ENCODE measurements around the gene CDC14A. TPM values are rescaled to one million over a fixed set of nuclear protein-coding genes. Genes with fewer than 3 reads are reported as not detected.

CDC14A gene
- 8.3 TPM for total RNA-seq

GRCh38 chr1:100352267-100353070 lies at the start of gene CDC14A:
Gene CDC14A, plus strand, starts transcription at chr1:100352506. Its CDS starts 449 bp downstream, at chr1:100352955.

Other genes starting within 250 kb of the CDC14A start
- gene SASS6, start 219.6 kb upstream of the CDC14A start, total RNA-seq: 4.8 TPM
- gene TRMT13, start 219.3 kb upstream of the CDC14A start, total RNA-seq: 24.7 TPM
- gene LRRC39, start 174.2 kb upstream of the CDC14A start, total RNA-seq: 11.3 TPM
- 12.0 TPM for gene DBT, start 102.7 kb upstream of the CDC14A start, total RNA-seq
- 55.1 TPM for gene RTCA, start 86.3 kb upstream of the CDC14A start, total RNA-seq
- gene GPR88, start 185.6 kb downstream of the CDC14A start, total RNA-seq: 56.3 TPM

Measured in diencephalon (tissue), 1 donor.